DND-41 (cell line): Measurements from ENCODE around the gene DKK2.

Source experiments
- ATAC-seq: fragments of 200-7000 bp; cut with Tn5 transposase; 3 replicates; pipeline ENCODE4 v1.9.1; 2021; ENCODE audit warnings: low read depth; ENCODE audit not compliant: insufficient read depth
- DNase-seq: peaks from one replicate; pipeline ENCODE4 v3.0.0-alpha.2; 2020
- H2AFZ ChIP-seq: 2 replicates; pipeline ENCODE4 v1.6.0; 2012; ENCODE audit warnings: low read depth, low read length
- H3K27ac ChIP-seq: 2 replicates; pipeline ENCODE4 v1.5.1; 2012; ENCODE audit warnings: low read length, inconsistent platforms
- H3K27me3 ChIP-seq: fragments of 200-600 bp; sonication (generic); 2 replicates; pipeline ENCODE4 v1.6.0; 2012; ENCODE audit warnings: low read length, mild to moderate bottlenecking, inconsistent platforms; ENCODE audit not compliant: insufficient read depth, poor library complexity
- H3K36me3 ChIP-seq: 2 replicates; pipeline ENCODE4 v1.5.1; 2012; ENCODE audit warnings: low read length, inconsistent platforms; ENCODE audit not compliant: insufficient read depth
- H3K4me1 ChIP-seq: 2 replicates; pipeline ENCODE4 v1.5.1; 2012; ENCODE audit warnings: mild to moderate bottlenecking, low read length; ENCODE audit not compliant: insufficient read depth
- H3K4me2 ChIP-seq: 2 replicates; pipeline ENCODE4 v1.6.0; 2012; ENCODE audit warnings: mild to moderate bottlenecking, moderate library complexity, low read length, inconsistent platforms; ENCODE audit not compliant: insufficient read depth
- H3K4me3 ChIP-seq, 2 experiments: fragments of 200-600 bp in 1 of 2; shearing (Covaris generic) in 1 of 2; 2 replicates each; pipeline ENCODE4 v1.5.1; 2012 to 2016; ENCODE audit warnings: inconsistent platforms in 2 of 2, low read length in 2 of 2, mild to moderate bottlenecking in 2 of 2, low read depth in 1 of 2, moderate library complexity in 1 of 2
- H3K79me2 ChIP-seq: 2 replicates; pipeline ENCODE4 v1.6.0; 2012; ENCODE audit warnings: low read length, inconsistent platforms; ENCODE audit not compliant: insufficient read depth
- H3K9ac ChIP-seq: 2 replicates; pipeline ENCODE4 v1.6.0; 2012; ENCODE audit warnings: low read depth, mild to moderate bottlenecking, inconsistent platforms, low read length, moderate library complexity
- H3K9me3 ChIP-seq: 2 replicates; pipeline ENCODE4 v1.5.1; 2012; ENCODE audit warnings: low read length, moderate library complexity, mild to moderate bottlenecking, inconsistent platforms; ENCODE audit not compliant: insufficient read depth, severe bottlenecking
- H4K20me1 ChIP-seq: 2 replicates; pipeline ENCODE4 v1.6.0; 2012; ENCODE audit warnings: low read length; ENCODE audit not compliant: insufficient read depth
- CTCF ChIP-seq: IDR thresholded peaks from 2 replicates; pipeline ENCODE4 v1.5.1; 2012; ENCODE audit warnings: borderline replicate concordance, low read length, moderate library complexity, mild to moderate bottlenecking; ENCODE audit not compliant: poor library complexity, severe bottlenecking; ENCODE audit errors: extremely low read depth
- EZH2 ChIP-seq: IDR thresholded peaks from 3 replicates; pipeline ENCODE4 v1.6.1; 2012; ENCODE audit warnings: borderline replicate concordance, low read depth, mild to moderate bottlenecking, moderate library complexity, low read length, inconsistent platforms; ENCODE audit not compliant: severe bottlenecking

Gene DKK2

DNA sequence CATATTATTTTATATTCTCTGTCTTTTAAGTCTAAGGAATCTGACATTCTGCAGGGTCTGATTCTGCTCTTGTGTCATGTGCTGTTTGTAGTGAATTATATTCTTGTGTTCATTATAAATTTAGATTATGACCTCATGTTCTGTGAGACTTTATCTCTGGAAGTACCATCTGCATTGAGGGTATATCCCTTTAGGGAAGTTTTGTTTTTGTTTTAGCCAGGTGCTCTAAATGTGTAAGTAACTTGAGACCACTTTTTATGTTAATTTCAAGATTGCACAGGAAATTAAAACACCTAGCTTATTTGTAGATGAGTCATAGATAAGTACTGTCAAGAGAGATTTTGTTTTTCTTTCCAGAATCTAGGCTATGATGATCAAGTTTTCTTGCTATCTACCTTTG lies 35.0 kb upstream of the DKK2 start:
- ATAC-seq (no peak), DNase-seq (no peak)
- TF ChIP-seq EZH2 (no peak), CTCF (no peak)
- no peaks in the 10 kb centered on the region for H3K27me3 ChIP-seq
- H3K27ac ChIP-seq = no peak overlapping the region
- no peaks in the 10 kb centered on the region for H3K79me2 ChIP-seq
- no peak overlapping the region for H3K9ac ChIP-seq
- H2AFZ ChIP-seq = no peak overlapping the region
- H3K9me3 ChIP-seq = no peaks in the 10 kb centered on the region
- no peak overlapping the region for H3K4me3 ChIP-seq
- H3K4me1 ChIP-seq = no peaks in the 10 kb centered on the region
- no peaks in the 10 kb centered on the region for H4K20me1 ChIP-seq
- H3K4me2 ChIP-seq = no peak overlapping the region
- H3K36me3 ChIP-seq = no peaks in the 10 kb centered on the region

- ATAC-seq = no peak
These were observed 32.9 kb upstream of the DKK2 start for GRCh38 chr4:107069049-107069448.

GRCh38 chr4:107068116-107068515 lies 32.0 kb upstream of the DKK2 start:
- H3K4me3 ChIP-seq = no peak overlapping the region
- no peaks in the 10 kb centered on the region for H3K4me1 ChIP-seq
- TF ChIP-seq EZH2 (no peak), CTCF (no peak)
- no peaks in the 10 kb centered on the region for H3K79me2 ChIP-seq
- no peaks in the 10 kb centered on the region for H4K20me1 ChIP-seq
- no peak overlapping the region for H3K9ac ChIP-seq
- H3K27ac ChIP-seq = no peak overlapping the region
- H3K27me3 ChIP-seq = no peaks in the 10 kb centered on the region
- no peaks in the 10 kb centered on the region for H3K36me3 ChIP-seq
- no peaks in the 10 kb centered on the region for H3K9me3 ChIP-seq
- no peak for ATAC-seq
- DNase-seq = no peak
- H2AFZ ChIP-seq = no peak overlapping the region
- H3K4me2 ChIP-seq = no peak overlapping the region

More at GRCh38 chr4:107069049-107069448, 32.9 kb upstream of the DKK2 start:
- Histone ChIP-seq H2AFZ (no peak overlapping the region), H3K27me3 (no peaks in the 10 kb centered on the region), H3K79me2 (no peaks in the 10 kb centered on the region), H4K20me1 (no peaks in the 10 kb centered on the region), H3K9me3 (no peaks in the 10 kb centered on the region), H3K27ac (no peak overlapping the region), H3K4me1 (no peaks in the 10 kb centered on the region), H3K36me3 (no peaks in the 10 kb centered on the region), H3K4me2 (no peak overlapping the region), H3K9ac (no peak overlapping the region), H3K4me3 (no peak overlapping the region)
- TF ChIP-seq CTCF = no peak
- no peak for TF ChIP-seq EZH2
- no peak for DNase-seq

GRCh38 chr4:107066621-107067020 lies 30.5 kb upstream of the DKK2 start:
- Histone ChIP-seq H3K4me2 (no peak overlapping the region), H3K9ac (no peak overlapping the region), H3K9me3 (no peaks in the 10 kb centered on the region), H3K79me2 (no peaks in the 10 kb centered on the region), H3K36me3 (no peaks in the 10 kb centered on the region), H2AFZ (no peak overlapping the region), H3K4me1 (no peaks in the 10 kb centered on the region), H4K20me1 (no peaks in the 10 kb centered on the region), H3K27me3 (no peaks in the 10 kb centered on the region), H3K4me3 (no peak overlapping the region), H3K27ac (no peak overlapping the region)
- no peak for DNase-seq
- no peak for ATAC-seq
- TF ChIP-seq CTCF (no peak), EZH2 (no peak)
